ENCODE data around the gene SQOR. TPM values are rescaled to one million over a fixed set of nuclear protein-coding genes. Genes with fewer than 3 reads are reported as not detected.

The SQOR gene
- total RNA-seq, 1 experiment from 2014 or later, result 4.3 TPM

GRCh38 chr15:45606413-45606812 lies 28.4 kb upstream of the SQOR start:
- Histone ChIP-seq H3K36me3 (ENCODE audit: insufficient read depth, low read length, poor library complexity, severe bottlenecking) (peaks cover 16% of the 10 kb centered on the region), H3K27me3 (replicated peaks; ENCODE audit: insufficient read depth, low read depth, low read length, poor library complexity) (no peaks in the 10 kb centered on the region), H3K4me1 (ENCODE audit: insufficient read depth, low read length, poor library complexity, severe bottlenecking) (no peaks in the 10 kb centered on the region), H3K4me3 (ENCODE audit: low read depth, low read length, poor library complexity, severe bottlenecking) (no peak overlapping the region), H3K9me3 (ENCODE audit: low read depth, low read length, poor library complexity, severe bottlenecking) (no peaks in the 10 kb centered on the region), H3K27ac (ENCODE audit: low read depth, low read length, poor library complexity, severe bottlenecking) (no peak overlapping the region)
- intact Hi-C loops (cut with micrococcal nuclease; ENCODE audit: unreplicated experiment), result no loop called here
- DNase-seq (ENCODE audit: low spot score), result no peak
- TF ChIP-seq, protein P1, sequence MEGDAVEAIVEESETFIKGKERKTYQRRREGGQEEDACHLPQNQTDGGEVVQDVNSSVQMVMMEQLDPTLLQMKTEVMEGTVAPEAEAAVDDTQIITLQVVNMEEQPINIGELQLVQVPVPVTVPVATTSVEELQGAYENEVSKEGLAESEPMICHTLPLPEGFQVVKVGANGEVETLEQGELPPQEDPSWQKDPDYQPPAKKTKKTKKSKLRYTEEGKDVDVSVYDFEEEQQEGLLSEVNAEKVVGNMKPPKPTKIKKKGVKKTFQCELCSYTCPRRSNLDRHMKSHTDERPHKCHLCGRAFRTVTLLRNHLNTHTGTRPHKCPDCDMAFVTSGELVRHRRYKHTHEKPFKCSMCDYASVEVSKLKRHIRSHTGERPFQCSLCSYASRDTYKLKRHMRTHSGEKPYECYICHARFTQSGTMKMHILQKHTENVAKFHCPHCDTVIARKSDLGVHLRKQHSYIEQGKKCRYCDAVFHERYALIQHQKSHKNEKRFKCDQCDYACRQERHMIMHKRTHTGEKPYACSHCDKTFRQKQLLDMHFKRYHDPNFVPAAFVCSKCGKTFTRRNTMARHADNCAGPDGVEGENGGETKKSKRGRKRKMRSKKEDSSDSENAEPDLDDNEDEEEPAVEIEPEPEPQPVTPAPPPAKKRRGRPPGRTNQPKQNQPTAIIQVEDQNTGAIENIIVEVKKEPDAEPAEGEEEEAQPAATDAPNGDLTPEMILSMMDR (conservative IDR thresholded peaks at IDR 0.05; ENCODE audit: low read depth, low read length), result no peak
- TF ChIP-seq EZH2 (IDR thresholded peaks at IDR 0.05; ENCODE audit: borderline replicate concordance, low read depth, low read length, poor library complexity, severe bottlenecking), result no peak
- ChIA-PET CTCF (no interaction called here), POLR2A (ENCODE audit: low non-redundant PET) (no interaction called here)
- no TSS peak for BruUV-seq (replicated peaks)

DNA sequence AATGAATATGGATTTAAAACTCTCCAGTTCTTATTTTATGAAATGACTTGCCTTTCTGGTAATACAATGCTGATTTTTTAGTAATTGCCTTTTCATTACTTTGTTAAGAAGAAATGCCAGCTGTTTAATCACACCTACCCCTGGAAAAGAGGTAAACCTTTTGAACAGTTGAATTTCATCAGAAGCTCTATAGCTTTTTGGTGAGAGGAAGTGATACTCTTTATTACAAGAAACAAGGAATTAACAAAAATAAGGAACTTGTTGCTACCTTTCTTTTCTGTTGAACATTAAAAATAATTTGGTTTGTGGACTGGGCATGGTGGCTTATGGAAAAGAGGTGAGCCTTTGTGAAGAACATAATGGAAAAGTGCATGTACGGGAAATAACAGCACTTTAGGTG lies 28.0 kb upstream of the SQOR start:
- H3K9me3 ChIP-seq (ENCODE audit: low read depth, low read length, poor library complexity, severe bottlenecking), result no peaks in the 10 kb centered on the region
- ChIA-PET POLR2A (ENCODE audit: low non-redundant PET) (no interaction called here), CTCF (no interaction called here)
- no peak overlapping the region for H3K27ac ChIP-seq (ENCODE audit: low read depth, low read length, poor library complexity, severe bottlenecking)
- no peak for TF ChIP-seq EZH2 (IDR thresholded peaks at IDR 0.05; ENCODE audit: borderline replicate concordance, low read depth, low read length, poor library complexity, severe bottlenecking)
- TF ChIP-seq, protein P1 (conservative IDR thresholded peaks at IDR 0.05; ENCODE audit: low read depth, low read length), result no peak
- intact Hi-C loops (cut with micrococcal nuclease; ENCODE audit: unreplicated experiment), result no loop called here
- H3K27me3 ChIP-seq (replicated peaks; ENCODE audit: insufficient read depth, low read depth, low read length, poor library complexity), result no peaks in the 10 kb centered on the region
- no peak for DNase-seq (ENCODE audit: low spot score)
- H3K4me3 ChIP-seq (ENCODE audit: low read depth, low read length, poor library complexity, severe bottlenecking), result no peak overlapping the region
- peaks cover 16% of the 10 kb centered on the region for H3K36me3 ChIP-seq (ENCODE audit: insufficient read depth, low read length, poor library complexity, severe bottlenecking)
- BruUV-seq (replicated peaks), result no TSS peak
- no peaks in the 10 kb centered on the region for H3K4me1 ChIP-seq (ENCODE audit: insufficient read depth, low read length, poor library complexity, severe bottlenecking)

DNA sequence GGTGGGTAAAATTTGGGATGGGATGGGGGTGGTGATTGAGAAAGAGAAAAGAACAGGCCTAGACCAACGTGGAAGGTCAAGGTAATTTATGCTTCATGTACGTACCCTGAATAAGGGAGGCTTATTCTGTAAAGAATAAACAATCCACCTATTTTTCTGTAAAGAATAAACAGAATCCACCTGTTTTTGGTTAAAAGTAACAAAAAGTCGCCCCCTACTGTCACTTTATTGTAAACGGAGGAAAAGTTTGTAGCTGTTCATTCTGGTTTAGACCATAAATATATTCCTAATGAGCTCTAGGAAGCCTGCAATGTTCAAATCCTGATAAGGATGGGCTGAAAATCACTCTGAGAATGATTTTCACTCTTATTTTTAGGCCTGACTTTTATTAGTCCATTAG lies 23.5 kb upstream of the SQOR start:
- no peaks in the 10 kb centered on the region for H3K27me3 ChIP-seq (replicated peaks; ENCODE audit: insufficient read depth, low read depth, low read length, poor library complexity)
- H3K36me3 ChIP-seq (ENCODE audit: insufficient read depth, low read length, poor library complexity, severe bottlenecking), result peaks cover 8% of the 10 kb centered on the region
- intact Hi-C loops (cut with micrococcal nuclease; ENCODE audit: unreplicated experiment), result loop anchor here (5.0 to 10.0 kb wide), 2 partner anchors 307 to 449 kb away; no protein-coding TSS in a partner anchor
- ChIA-PET CTCF (interaction anchor here (0.5 to 1.3 kb wide), 5 partner anchors 16 to 417 kb away, joined by 3 to 7 read pairs (median 5); no protein-coding TSS in a partner anchor), POLR2A (ENCODE audit: low non-redundant PET) (interaction anchor here (0.6 kb wide), 1 partner anchor 76 kb away, joined by 3 read pairs; no protein-coding TSS in a partner anchor)
- no peaks in the 10 kb centered on the region for H3K4me1 ChIP-seq (ENCODE audit: insufficient read depth, low read length, poor library complexity, severe bottlenecking)
- H3K27ac ChIP-seq (ENCODE audit: low read depth, low read length, poor library complexity, severe bottlenecking), result no peak overlapping the region
- no peak overlapping the region for H3K4me3 ChIP-seq (ENCODE audit: low read depth, low read length, poor library complexity, severe bottlenecking)
- peak; percentile 40 for DNase-seq (ENCODE audit: low spot score)
- H3K9me3 ChIP-seq (ENCODE audit: low read depth, low read length, poor library complexity, severe bottlenecking), result no peaks in the 10 kb centered on the region
- no TSS peak for BruUV-seq (replicated peaks)
- no peak for TF ChIP-seq EZH2 (IDR thresholded peaks at IDR 0.05; ENCODE audit: borderline replicate concordance, low read depth, low read length, poor library complexity, severe bottlenecking)
- TF ChIP-seq, protein P1 (conservative IDR thresholded peaks at IDR 0.05; ENCODE audit: low read depth, low read length), result peak; percentile 62
